Left ventricle myocardium superior (tissue), 1 donor: ENCODE measurements around the gene MEF2D. TPM values are rescaled to one million over a fixed set of nuclear protein-coding genes. Genes with fewer than 3 reads are reported as not detected.

Experiments used
- ATAC-seq: fragments of 200-7000 bp; cut with Tn5 transposase; one replicate; pipeline ENCODE4 v1.9.1; 2020; ENCODE audit warnings: mild to moderate bottlenecking, moderate library complexity
- DNase-seq: peaks from one replicate; pipeline ENCODE4 v3.0.0-alpha.2; 2020
- intact Hi-C: fragments of 100-400 bp; cut with micrococcal nuclease; formaldehyde crosslinking; loops from one replicate; pipeline ENCODE4 v1.11.0; 2022
- total RNA-seq: library from RNA; stranded (reverse); fragmentation: NEBNext Ultra II Directional; extraction: Animal tissue kit (Norgen Biotek cat#: 25700); gene quantifications from one replicate; pipeline ENCODE4 v1.2.1, GENCODE V29; 2021
- donor health status: DM: no; HTN: yes; CAD: no; lungs with severe emphysema.

MEF2D gene
- total RNA-seq, 1 donor from 2014 or later = 116 TPM

DNA sequence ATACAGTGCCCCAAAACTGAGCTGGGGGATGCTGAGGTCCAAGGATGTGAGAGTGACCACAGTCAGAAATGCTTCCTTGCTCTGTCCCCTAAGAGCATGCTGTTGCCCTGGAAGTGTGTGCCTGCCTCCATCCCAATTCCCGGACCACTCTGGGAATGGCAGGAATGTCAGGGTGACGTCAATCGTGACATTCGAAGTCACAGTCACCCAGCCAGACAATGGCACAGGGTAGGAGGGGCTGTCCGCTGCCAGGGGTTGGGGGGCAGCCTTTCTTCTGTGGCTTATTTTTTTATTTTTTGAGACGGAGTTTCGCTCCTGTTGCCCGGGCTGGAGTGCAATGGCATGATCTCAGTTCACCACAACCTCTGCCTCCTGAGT lies 22.3 kb downstream of the MEF2D start:
- no peak for DNase-seq
- intact Hi-C loops = no loop called here
- ATAC-seq = peak; percentile 11

DNA sequence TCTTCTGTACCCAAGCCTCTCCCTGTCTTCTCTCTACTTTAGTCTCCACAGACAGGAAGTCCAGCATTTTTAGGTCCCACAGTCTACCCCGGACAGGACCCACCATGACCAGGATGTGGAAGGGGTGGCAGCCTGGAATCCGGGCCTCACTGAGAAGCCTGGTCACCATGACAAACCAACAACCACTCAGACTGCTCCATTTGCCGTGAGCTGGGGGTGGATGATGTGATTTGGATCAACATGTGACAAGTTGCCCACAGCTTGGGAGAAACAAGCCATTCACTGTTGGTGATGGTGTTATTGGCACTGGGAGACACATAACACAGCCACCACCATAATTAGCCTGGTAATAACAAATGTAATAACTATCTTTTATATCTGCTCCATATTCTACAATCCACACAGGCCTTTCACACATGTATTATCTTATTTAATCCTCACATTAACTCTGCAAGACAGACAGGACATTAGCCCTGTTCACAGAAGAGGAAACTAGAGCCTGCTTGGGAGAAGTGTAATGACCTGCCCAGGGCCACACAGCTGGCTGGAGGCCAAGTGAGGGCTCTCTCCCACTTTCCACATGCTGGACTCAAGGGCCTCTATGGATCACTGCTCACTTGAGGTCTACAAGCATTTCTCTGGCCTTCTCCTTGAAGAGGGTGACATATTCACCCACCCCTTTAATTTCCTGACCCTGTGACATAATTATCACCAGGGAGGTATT lies 22.9 kb downstream of the MEF2D start:
- intact Hi-C loops = no loop called here
- ATAC-seq (no peak), DNase-seq (no peak)

DNA sequence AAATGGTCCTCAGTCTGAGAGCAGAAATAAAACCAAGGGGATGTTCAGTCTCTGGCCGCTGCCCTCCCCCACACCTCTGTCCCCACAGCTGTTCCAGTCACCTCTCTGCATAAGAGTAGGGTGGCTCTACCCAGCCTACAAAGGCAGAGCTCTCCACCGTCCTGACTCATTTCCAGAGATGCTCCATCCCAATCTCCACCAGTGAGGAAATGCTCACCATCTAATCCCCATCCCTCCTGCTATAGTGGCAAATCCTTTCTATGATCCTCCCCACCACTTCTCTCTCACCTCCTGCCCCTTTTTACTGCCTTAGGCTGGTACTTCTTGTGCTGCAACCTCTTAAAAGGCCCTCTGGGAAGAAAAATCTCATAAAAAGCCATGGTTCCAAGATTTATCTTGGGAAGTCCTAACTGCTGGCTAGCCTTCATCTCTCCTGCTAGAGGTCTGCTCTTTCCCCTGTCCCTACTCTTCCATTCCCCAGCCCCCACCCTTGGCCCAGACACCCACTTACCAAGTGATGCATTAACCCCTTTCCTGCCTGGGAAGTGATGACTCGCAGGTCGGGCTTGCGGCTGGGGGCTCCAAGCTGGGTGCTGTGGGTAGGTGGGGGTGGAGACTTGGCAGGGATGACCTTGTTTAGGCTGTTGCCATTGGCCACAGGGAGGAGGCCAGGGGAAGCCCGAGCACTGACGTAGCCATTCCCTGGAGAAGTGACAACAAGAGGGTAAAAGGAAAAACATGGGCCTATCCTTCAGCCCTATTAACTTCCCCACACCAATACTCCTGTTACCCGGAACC lies 23.9 kb downstream of the MEF2D start:
- ATAC-seq (peak; percentile 1), DNase-seq (no peak)
- intact Hi-C loops = no loop called here

DNA sequence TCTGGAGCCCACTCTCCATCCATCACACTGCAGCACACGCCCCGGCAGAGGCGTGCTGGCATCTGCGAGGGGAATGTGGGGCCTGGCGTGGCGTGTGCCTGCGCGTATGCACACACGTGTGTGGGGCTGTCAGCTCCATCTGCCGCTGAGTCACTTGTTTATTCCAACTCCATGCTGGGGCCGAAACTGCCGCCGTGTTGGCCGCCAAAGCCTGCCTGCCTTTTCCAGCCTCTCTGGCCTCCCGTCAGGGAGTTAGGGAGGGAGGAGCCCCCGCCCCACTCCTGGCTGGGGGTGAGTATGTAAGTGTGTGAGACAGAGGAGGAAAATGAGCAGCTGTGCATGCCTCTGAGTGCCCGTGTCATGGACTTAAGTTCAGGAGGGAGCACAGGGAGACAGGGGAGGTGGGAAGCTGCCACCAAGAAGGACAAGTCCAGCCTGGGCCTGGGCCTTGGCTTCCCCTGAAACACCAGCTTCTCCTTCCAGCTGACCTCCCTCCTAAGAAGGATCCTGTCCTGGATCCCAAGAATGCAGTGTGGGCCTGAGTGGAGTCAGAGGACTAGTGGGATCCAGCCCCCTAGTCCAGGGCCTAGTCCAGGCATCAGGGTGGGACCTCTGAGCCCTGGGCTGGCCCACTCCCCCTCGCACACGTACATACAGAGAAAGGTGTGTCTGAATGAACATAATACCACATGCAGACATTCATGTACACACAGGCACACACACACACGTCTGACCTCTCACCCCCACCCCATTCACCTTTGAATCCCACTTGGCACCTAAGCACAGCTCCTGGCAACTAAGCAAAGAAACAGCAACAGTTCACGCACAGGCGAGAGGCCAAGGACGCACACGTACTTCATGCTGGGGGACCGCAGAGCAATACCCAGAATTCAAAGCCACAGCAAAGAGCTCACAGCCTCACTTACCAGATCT lies 24.7 kb downstream of the MEF2D start:
- intact Hi-C loops = no loop called here
- DNase-seq (peak; percentile 89), ATAC-seq (peak; percentile 67)

DNA sequence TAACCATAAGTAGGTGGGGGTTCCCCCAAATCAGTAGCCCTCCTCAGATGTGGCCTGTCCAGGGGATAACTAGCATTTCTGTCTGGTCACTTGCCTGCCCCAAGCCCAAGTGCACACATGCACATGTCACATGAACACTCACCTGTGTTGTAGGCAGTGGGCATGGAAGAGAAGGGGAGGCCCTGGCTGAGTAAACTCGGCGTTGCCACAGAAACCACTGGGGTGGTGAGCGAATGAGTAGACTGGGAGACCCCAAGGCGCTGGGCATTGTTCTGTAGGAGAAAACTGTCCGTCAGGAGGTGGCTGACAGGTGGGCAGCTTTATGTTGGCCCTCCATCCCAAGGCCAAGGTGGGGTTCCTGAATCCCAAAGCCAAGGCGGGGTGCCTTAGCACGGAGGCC lies 25.6 kb downstream of the MEF2D start:
- DNase-seq (no peak), ATAC-seq (no peak)
- intact Hi-C loops = no loop called here

DNA sequence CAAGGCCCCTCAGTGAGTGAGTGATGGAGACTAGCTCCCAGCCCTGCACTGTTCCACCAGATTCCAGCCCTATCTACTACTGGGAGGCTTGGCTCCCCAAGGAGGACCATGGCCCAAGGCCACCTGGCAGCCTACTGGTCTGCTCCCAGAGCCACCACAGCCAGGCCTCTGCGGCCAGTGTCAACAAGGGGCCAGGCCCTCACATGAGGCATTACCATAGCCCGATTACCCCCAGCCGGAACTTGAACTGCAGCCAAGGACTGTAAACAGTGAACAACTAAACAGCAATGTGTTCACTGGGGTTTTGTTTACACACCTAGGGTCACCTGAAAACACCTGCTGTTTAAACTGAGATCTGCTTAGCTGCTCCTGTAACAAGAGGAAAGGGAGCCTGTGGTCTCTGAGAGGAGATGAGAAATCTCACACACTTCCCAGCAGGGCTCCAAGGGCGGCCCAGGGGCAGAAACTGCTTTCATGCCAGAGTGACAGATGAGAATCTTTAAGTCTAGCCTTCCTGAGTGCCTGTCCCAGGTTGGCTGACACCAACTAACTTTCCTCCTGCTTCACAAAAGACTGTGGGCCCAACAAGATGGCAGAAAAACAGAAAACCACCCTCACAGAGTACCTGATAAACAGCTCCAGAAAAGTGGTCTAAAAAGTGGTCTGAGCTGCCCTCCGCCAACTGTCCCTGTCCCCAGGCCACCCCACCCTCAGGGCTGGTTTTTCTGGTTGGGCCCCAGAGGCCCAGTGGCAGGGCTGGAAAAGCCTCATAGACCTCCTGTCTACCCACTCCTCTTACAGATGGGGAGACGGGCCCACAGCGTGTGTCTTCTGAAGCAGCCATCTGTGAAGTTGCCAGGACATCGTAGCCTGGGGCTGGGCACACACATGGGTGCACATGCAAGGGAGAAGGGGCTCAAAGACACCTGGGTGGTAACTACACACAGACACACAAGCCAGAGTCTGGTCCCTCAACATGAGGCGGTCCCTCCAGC lies 28.8 kb downstream of the MEF2D start:
- DNase-seq = peak; percentile 93
- intact Hi-C loops = no loop called here
- peak; percentile 88 for ATAC-seq

DNA sequence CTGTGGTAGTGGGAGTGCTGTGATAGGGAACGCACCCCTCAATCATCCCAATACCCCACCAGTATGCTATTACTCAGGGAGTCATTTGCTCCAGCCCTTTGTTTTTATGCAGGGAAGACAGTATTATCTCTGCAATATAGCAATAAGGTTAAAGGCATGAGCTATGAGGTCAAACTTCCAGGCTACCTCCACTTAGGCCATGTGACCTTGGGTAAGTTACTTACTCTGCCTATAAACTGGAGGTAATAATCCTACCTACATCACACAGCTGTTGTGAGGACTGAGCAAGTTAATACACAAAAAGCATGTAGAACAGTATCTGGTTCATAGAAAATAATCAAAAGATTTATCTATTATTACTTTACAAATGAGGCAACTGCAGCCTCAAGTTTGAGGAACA lies 30.1 kb downstream of the MEF2D start:
- DNase-seq (no peak), ATAC-seq (no peak)
- intact Hi-C loops = no loop called here

DNA sequence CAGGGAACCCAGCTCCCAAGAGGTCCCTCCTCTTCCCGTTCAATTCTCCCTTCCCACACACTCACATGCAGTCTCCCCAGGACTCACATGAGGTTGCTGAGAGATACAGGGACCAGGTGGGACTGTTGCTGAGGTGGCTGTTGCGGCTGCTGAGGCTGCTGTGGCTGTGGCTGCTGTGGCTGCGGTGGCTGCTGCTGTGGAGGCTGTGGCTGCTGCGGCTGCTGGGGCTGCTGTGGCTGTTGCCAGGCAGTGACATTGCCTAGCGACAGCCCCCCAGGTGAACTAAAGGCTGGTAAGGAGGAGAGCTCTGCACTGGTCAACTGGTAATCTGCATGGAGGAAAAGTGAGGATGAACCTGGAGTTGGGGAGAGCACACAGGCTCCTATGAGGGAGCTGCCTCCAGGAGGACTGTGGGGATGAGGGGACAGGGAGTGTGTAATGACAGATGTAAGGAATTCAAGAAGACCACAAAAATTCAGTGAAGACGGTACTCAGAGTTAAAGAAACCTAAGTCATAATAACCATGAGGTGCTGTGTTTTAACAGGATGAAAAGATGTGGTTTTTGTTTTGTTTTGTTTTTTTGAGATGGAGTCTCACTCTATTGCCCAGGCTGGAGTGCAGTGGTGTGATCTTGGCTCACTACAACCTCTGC lies 31.8 kb downstream of the MEF2D start:
- intact Hi-C loops = no loop called here
- DNase-seq (no peak), ATAC-seq (no peak)

DNA sequence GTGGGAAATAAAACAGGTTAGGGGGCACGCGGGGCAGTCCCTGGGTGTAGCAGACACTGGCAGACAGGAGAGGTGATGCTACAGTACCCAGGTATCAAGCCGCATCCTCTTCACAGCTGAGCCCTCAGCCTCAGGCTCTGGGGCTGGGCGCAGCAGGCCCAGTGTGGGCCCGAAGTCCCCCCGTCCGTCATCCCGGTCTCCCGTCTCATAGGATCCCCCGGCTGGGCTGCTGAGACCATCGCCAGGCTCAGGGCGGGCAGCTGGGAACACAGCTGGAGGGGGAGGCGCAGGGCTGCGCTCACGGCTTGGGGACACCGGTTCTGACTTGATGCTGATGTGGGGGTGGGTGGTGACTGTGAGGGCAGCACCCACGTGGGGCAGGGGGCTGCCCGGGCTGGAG lies 32.7 kb downstream of the MEF2D start:
- DNase-seq (no peak), ATAC-seq (no peak)
- intact Hi-C loops = no loop called here

DNA sequence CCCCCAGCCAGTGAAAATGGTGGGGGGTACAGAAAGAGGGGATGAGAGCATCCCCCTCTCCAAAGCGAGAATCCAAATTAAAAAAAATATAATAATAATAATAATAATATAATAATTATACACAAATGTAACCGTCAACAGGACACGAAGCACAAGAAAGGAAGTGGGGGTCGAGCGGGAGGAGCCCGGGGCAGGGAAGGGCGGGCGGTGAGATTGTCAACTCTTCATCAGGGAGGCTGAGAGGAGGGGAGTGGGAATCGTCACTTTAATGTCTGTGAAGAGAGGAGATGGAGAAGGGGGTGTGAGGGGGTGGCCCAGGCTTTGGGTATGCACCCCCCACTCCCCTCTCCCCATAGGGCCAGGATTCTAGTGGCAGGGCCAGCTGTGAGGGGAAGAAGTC lies 33.2 kb downstream of the MEF2D start:
- ATAC-seq (no peak), DNase-seq (no peak)
- intact Hi-C loops = no loop called here

DNA sequence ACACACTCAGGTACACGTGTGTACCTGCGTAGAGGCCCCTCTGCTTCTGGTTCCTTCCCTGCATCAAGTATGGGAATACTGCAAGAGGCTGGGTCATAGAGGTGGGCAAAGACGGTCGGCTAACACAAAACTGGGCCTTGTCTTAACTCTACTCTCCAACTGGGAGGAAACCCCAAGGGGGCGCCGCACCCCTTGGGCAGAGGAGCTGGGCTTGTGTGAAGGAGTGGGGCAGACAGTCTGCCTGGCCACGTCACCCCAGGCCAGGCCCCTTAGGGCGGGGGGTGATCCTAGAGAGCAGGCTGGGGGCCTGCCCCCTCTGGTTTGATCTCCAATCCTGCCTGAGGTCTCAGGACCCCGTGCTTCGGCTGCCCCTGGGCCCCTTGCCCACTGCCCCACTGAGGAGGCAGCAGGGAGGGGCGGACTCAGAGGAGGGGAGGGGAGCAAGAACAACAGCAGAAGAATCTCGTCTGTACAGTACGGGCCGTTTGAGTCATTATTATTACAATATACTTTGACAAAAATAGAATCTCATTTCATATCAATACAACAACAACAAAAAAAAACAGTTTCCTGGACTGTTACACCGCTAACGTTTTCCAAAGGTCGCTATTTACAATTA lies 34.7 kb downstream of the MEF2D start:
- DNase-seq (peak; percentile 38), ATAC-seq (no peak)
- intact Hi-C loops = no loop called here

DNA sequence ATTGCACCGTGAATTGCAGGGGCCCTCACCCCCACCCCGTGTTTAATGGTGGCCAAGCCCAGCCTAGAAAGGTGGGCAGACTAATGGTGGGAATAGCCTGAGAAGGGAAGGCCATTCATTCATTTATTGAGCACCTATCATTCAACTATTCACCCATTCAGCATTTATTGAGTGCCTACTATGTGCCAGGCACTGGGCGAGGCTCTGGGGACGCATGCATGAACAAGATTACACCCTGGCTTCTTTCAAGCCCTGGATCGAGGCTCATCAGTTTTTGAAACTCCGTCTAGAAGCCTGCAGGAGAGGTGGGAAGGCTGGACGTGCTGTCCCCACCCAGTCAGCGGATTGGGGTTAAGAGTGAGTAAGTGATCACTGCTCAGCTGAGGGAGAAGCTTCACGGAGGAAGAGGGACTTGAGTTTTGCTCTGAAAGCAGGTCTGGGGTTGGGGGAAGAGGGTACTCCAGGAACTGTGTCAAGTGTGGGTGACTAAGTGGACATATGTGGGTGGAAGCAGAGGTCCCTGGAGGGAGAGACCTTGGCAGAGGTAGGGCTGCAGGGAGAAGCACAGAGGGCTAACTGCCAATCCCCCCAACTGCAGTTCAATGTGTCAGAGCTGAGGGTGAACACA lies 35.6 kb downstream of the MEF2D start:
- ATAC-seq (peak; percentile 3), DNase-seq (no peak)
- intact Hi-C loops = no loop called here

DNA sequence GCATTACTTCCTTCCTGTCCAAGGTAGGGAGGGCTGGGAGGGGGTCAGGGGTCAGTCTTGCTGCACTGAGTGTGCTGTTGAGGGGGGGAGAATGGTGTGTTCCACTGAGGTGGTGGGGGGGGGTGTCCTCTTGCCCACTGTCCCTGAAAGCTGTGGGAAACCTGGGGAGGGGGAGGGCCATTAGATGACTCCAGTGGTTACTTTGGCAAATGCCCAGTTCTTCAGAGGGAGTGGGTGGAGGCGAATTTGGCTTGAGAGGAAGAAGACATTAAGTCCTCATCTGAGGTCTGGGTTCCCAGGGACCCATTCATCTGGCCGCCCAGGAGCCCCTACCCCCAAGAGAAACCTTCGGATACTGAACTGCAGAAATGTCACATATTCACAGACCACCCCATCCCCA lies 36.2 kb downstream of the MEF2D start:
- peak; percentile 23 for DNase-seq
- intact Hi-C loops = no loop called here
- ATAC-seq = peak; percentile 22

DNA sequence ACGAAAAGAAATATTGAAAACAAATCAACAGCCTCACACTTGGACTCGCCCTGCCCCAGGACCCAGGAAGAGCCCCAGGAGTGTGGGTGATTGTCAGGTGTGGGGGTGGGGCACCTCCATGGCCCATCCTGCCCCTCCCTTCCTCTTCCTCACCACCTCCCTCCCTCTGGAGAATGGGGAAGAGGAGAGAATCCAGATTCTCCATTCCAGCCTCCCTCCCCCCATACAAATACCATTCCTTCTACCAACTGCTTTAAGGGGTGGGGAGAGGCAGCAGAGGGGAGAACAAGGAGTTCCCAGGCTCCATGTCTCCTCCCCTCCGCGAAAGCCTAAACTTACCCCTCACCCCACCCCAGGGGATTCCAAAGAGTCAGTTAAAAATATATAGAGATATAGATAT lies 36.7 kb downstream of the MEF2D start:
- intact Hi-C loops = no loop called here
- no peak for DNase-seq

DNA sequence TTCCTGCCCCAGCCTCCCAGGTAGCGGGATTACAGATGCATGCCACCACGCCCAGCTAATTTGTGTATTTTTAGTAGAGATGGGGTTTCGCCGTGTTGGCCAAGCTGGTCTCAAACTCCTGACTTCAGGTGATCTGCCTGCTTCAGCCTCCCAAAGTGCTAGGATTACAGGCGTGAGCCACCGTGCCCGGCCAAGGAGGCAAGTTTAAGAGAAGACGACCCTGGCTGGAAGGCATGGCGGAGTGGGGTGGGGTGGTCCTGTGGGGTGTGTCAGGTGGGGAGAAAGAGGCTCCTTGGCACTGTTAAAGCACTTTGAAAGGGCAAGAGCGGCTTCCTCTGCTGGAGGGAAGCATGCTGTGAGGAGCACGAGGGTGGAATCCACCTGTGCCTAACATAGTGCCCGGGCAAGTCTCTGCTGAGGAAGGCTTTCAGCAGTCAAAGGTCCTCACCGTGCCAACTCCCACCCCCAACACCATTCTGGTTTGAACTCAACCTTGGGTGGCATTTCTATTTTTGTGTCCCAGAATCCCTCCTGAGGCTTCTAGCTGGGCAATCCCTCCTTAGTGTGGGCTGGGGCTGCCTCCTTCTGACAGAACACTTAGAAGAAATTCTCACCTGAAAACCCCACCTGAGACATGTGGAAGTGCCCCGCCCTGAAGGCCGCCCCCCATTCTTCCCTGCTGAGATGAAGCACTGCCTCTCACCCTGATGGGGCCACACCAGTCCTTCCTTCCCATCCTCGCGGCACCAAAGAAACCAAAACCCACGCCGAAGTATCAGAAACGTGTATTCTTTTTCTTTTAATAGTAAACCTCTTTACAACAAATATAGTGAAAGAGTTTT lies 37.4 kb downstream of the MEF2D start:
- intact Hi-C loops = no loop called here
- ATAC-seq (no peak), DNase-seq (no peak)

More for the DNA sequence above, 36.7 kb downstream of the MEF2D start:
- peak; percentile 44 for ATAC-seq
